Lower leg skin (tissue), 4 donors: ENCODE data around the gene ABCC9. TPM values are rescaled to one million over a fixed set of nuclear protein-coding genes. Genes with fewer than 3 reads are reported as not detected.

ENCODE experiments used
- DNase-seq, 2 donors: peaks; one replicate each; pipeline ENCODE4 v3.0.0-alpha.2; 2019; ENCODE audit warnings: low spot score in 2 of 2
- H3K4me3 ChIP-seq: fragments of 200-600 bp; sonication (generic); 2 replicates; pipeline ENCODE4 v1.5.1; 2017; ENCODE audit warnings: mild to moderate bottlenecking, low read depth; ENCODE audit not compliant: poor library complexity, severe bottlenecking
- POLR2A ChIP-seq, 2 donors: fragments of 450-650 bp; IDR thresholded peaks; one replicate each; pipeline ENCODE4 v1.6.1; 2016 to 2017; ENCODE audit warnings: antibody characterized with exemption in 2 of 2, mild to moderate bottlenecking in 1 of 2, moderate library complexity in 1 of 2
- WGBS, 2 donors: methylation state at CpG; one replicate each; pipeline ENCODE4 v1.1.5; 2018; 5-methylcytosine and 5-hydroxymethylcytosine counted together
- intact Hi-C: fragments of 100-400 bp; cut with DNase I; formaldehyde crosslinking; loops from one replicate; pipeline ENCODE4 v1.15.0; 2023; ENCODE audit warnings: low total_unique reads
- total RNA-seq, 4 donors: library from RNA; depleted of rRNA; stranded (reverse); fragments of >200 nt; gene quantifications; one replicate each; pipeline ENCODE4 v1.1.0, GENCODE V29; 2016
- TF ChIP-seq, protein P1 (sequence below), 3 donors: fragments of 450-650 bp; IDR thresholded peaks; one replicate each; pipeline ENCODE4 v1.5.1; 2016; ENCODE audit warnings: antibody characterized with exemption in 3 of 3, mild to moderate bottlenecking in 3 of 3, moderate library complexity in 2 of 3

ABCC9 gene
- total RNA-seq, 4 donors from 2014 or later, result 2.5 to 15.9 (median 7.2) TPM

- DNase-seq, result no peak
- no peak overlapping the region for H3K4me3 ChIP-seq
- intact Hi-C loops, result no loop called here
- no peak for TF ChIP-seq POLR2A (IDR thresholded peaks at IDR 0.05)
- TF ChIP-seq, protein P1, sequence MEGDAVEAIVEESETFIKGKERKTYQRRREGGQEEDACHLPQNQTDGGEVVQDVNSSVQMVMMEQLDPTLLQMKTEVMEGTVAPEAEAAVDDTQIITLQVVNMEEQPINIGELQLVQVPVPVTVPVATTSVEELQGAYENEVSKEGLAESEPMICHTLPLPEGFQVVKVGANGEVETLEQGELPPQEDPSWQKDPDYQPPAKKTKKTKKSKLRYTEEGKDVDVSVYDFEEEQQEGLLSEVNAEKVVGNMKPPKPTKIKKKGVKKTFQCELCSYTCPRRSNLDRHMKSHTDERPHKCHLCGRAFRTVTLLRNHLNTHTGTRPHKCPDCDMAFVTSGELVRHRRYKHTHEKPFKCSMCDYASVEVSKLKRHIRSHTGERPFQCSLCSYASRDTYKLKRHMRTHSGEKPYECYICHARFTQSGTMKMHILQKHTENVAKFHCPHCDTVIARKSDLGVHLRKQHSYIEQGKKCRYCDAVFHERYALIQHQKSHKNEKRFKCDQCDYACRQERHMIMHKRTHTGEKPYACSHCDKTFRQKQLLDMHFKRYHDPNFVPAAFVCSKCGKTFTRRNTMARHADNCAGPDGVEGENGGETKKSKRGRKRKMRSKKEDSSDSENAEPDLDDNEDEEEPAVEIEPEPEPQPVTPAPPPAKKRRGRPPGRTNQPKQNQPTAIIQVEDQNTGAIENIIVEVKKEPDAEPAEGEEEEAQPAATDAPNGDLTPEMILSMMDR (IDR thresholded peaks at IDR 0.05), result no peak
Measured at GRCh38 chr12:21984375-21984774, 43.1 kb upstream of the ABCC9 start.

GRCh38 chr12:21983095-21983494 lies 41.9 kb upstream of the ABCC9 start:
- DNase-seq, result no peak
- WGBS, 2 donors, result 81 to 83% methylated on average over 3 of the region's 3 CpGs
- H3K4me3 ChIP-seq, result no peak overlapping the region
- no peak for TF ChIP-seq POLR2A (IDR thresholded peaks at IDR 0.05)
- TF ChIP-seq, protein P1 (IDR thresholded peaks at IDR 0.05), result no peak
- intact Hi-C loops, result no loop called here

GRCh38 chr12:21980544-21980943 lies 39.3 kb upstream of the ABCC9 start:
- WGBS, 2 donors, result 82 to 86% methylated on average over 1 of the region's 1 CpG
- no peak for TF ChIP-seq POLR2A (IDR thresholded peaks at IDR 0.05)
- TF ChIP-seq, protein P1 (IDR thresholded peaks at IDR 0.05), result no peak
- intact Hi-C loops, result no loop called here
- no peak for DNase-seq
- H3K4me3 ChIP-seq, result no peak overlapping the region

DNA sequence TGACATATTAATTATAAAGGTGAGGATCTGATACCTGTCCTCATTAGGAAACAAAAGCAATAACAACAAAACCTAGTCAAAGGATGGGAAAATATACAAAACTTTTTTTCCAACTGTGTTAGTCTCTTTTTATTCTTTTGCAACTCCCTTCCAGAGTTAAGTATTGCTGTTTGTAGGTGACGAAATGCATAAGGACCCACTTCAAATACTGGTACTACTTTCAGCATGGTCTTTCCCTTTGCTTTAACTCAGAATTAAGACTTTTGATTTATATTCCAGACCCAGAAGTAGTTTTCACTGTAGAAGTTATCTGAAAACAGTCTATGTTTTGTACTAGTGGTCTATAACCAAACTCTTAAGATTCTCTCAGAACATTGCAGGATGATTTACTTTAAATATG lies 34.1 kb upstream of the ABCC9 start:
- DNase-seq, result no peak
- no peak overlapping the region for H3K4me3 ChIP-seq
- intact Hi-C loops, result no loop called here
- WGBS, 2 donors, result 75 to 86% methylated on average over 1 of the region's 1 CpG
- TF ChIP-seq, protein P1 (IDR thresholded peaks at IDR 0.05), result no peak
- TF ChIP-seq POLR2A (IDR thresholded peaks at IDR 0.05), result no peak

DNA sequence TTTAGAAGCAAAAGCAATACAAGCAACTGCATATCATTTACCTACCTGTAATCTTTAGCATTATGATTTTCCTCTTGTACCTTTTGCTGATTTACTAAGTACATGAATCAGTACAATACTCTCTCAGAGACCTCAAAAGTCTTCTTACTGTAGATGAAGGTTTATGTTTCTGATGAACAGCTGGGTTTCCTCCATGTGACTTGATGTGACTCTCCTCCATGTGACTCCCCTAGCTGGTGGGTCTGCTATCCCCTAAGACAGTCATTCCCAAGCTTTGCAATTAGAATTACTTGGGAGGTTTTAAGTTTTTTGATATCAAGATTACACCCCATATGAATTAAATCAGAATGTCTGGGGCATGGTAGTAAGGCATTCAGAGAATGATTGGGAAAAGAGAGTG lies 32.0 kb upstream of the ABCC9 start:
- TF ChIP-seq, protein P1 (IDR thresholded peaks at IDR 0.05), result no peak
- no peak overlapping the region for H3K4me3 ChIP-seq
- DNase-seq, result no peak
- intact Hi-C loops, result no loop called here

GRCh38 chr12:21972055-21972454 lies 30.8 kb upstream of the ABCC9 start:
- no peak for TF ChIP-seq POLR2A (IDR thresholded peaks at IDR 0.05)
- TF ChIP-seq, protein P1 (IDR thresholded peaks at IDR 0.05), result no peak
- WGBS, 2 donors, result 49% methylated on average over 4 of the region's 4 CpGs
- intact Hi-C loops, result no loop called here
- H3K4me3 ChIP-seq, result no peak overlapping the region
- no peak for DNase-seq
